K562 (cell line): ENCODE results near the gene DDX23.

Source experiments
- BMI1 ChIP-seq: fragments of 150-350 bp; IDR thresholded peaks from 2 replicates; pipeline ENCODE4 v1.6.1; 2014; ENCODE audit warnings: low read length
- E2F6 ChIP-seq, 2 experiments: IDR thresholded peaks; 2 replicates each; pipeline ENCODE4 v1.6.1; 2011; ENCODE audit warnings: borderline replicate concordance in 1 of 2, control low read depth in 1 of 2, low read depth in 1 of 2, low read length in 1 of 2, mild to moderate bottlenecking in 1 of 2, mixed read lengths in 1 of 2, moderate library complexity in 1 of 2; ENCODE audit not compliant: insufficient read depth in 1 of 2, insufficient read length in 1 of 2, poor library complexity in 1 of 2, severe bottlenecking in 1 of 2; ENCODE audit errors: extremely low read depth in 1 of 2
- ELF1 ChIP-seq: fragments of 200-800 bp; sonication (Bioruptor generic); IDR thresholded peaks from 2 replicates; pipeline ENCODE4 v1.6.1; 2016; ENCODE audit warnings: missing genetic modification characterization, missing compliant biosample characterization
- HLTF ChIP-seq: fragments of 450-650 bp; IDR thresholded peaks from 2 replicates; pipeline ENCODE4 v1.6.1; 2016
- JUND ChIP-seq, 2 experiments: IDR thresholded peaks; 2 replicates in 1 of 2; 3 replicates in 1 of 2; pipeline ENCODE4 v1.6.1; 2011; ENCODE audit warnings: borderline replicate concordance in 2 of 2, low read depth in 2 of 2, low read length in 2 of 2, improper control_type of control experiment in 1 of 2, missing biosample characterization in 1 of 2, missing genetic modification characterization in 1 of 2, missing genetic modification reagents in 1 of 2
- MEIS2 ChIP-seq: fragments of 450-650 bp; IDR thresholded peaks from 2 replicates; pipeline ENCODE4 v1.6.1; 2014; ENCODE audit warnings: mild to moderate bottlenecking; ENCODE audit not compliant: partially characterized antibody
- NR2F6 ChIP-seq: fragments of 450-650 bp; formaldehyde crosslinking; IDR thresholded peaks from 2 replicates; pipeline ENCODE4 v1.4.0; 2020; ENCODE audit warnings: mild to moderate bottlenecking
- POLR2AphosphoS5 ChIP-seq: IDR thresholded peaks from 2 replicates; pipeline ENCODE4 v1.6.1; 2011; ENCODE audit warnings: mild to moderate bottlenecking, low read depth, low read length, moderate library complexity; ENCODE audit not compliant: control insufficient read depth, insufficient read depth
- RFX5 ChIP-seq: IDR thresholded peaks from 2 replicates; pipeline ENCODE4 v1.6.1; 2011; ENCODE audit warnings: low read depth, mild to moderate bottlenecking, improper control_type of control experiment, low read length
- SOX6 ChIP-seq: fragments of 450-650 bp; IDR thresholded peaks from 2 replicates; pipeline ENCODE4 v1.6.1; 2014; ENCODE audit warnings: mild to moderate bottlenecking
- USF2 ChIP-seq: sonication (generic); formaldehyde crosslinking; IDR thresholded peaks from 2 replicates; pipeline ENCODE4 v1.5.0; 2020; ENCODE audit warnings: missing genetic modification reagents
- ZBTB1 ChIP-seq: sonication (generic); formaldehyde crosslinking; IDR thresholded peaks from 2 replicates; pipeline ENCODE4 v1.8.1; 2023; ENCODE audit warnings: missing genetic modification reagents, low read depth, mild to moderate bottlenecking, borderline replicate concordance
- ZBTB33 ChIP-seq: sonication (generic); formaldehyde crosslinking; IDR thresholded peaks from 2 replicates; pipeline ENCODE4 v1.8.1; 2023; ENCODE audit warnings: mild to moderate bottlenecking, missing genetic modification reagents
- TF ChIP-seq, protein P1 (sequence below), 3 experiments: IDR thresholded peaks in 2 of 3; conservative IDR thresholded peaks in 1 of 3; 2 replicates each; pipeline ENCODE4 v1.5.1; 2011 to 2012; ENCODE audit warnings: low read length in 3 of 3, mild to moderate bottlenecking in 3 of 3, control low read depth in 2 of 3, improper control_type of control experiment in 1 of 3, inconsistent platforms in 1 of 3, low read depth in 1 of 3, mixed read lengths in 1 of 3, moderate library complexity in 1 of 3; ENCODE audit not compliant: insufficient read depth in 2 of 3

DNA sequence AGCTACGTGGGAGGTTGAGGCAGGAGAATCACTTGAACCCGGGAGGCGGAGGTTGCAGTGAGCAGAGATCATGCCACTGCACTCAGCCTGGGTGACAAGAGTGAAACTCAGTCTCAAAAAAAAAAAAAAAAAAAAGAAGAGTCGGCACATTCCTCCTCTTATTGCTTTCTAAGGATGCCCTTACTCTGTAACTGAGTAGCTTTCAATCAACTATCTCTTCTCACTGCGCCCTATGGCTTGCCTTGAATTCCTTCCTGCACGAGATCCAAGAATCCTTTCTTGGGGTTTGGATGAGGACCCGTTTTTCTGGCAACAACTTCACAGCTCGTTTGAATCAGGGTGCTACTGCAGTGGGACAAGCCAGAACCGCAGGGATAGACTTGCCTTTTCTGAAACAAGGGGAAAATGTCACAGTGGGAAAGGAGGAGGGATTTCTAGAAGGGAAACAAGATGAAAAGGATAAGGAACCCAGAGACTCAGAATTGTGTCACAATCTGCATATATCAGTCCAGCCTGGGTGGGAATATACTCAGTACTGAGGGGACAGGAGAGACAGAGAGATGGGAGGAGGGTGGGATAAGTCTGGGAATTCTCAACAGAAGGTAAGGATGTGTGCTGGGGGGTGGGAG lies 29.8 kb upstream of the DDX23 start:
- TF ChIP-seq, protein P1, sequence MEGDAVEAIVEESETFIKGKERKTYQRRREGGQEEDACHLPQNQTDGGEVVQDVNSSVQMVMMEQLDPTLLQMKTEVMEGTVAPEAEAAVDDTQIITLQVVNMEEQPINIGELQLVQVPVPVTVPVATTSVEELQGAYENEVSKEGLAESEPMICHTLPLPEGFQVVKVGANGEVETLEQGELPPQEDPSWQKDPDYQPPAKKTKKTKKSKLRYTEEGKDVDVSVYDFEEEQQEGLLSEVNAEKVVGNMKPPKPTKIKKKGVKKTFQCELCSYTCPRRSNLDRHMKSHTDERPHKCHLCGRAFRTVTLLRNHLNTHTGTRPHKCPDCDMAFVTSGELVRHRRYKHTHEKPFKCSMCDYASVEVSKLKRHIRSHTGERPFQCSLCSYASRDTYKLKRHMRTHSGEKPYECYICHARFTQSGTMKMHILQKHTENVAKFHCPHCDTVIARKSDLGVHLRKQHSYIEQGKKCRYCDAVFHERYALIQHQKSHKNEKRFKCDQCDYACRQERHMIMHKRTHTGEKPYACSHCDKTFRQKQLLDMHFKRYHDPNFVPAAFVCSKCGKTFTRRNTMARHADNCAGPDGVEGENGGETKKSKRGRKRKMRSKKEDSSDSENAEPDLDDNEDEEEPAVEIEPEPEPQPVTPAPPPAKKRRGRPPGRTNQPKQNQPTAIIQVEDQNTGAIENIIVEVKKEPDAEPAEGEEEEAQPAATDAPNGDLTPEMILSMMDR (IDR thresholded peaks at IDR 0.05 in 2 of 3, conservative IDR thresholded peaks at IDR 0.05 in 1 of 3; ENCODE audit: insufficient read depth in 2 of 3, low read depth in 1 of 3, low read length in 3 of 3): no peak
- TF ChIP-seq JUND (IDR thresholded peaks at IDR 0.05; ENCODE audit: borderline replicate concordance, low read depth, low read length) (no peak), JUND (tag; IDR thresholded peaks at IDR 0.05; ENCODE audit: borderline replicate concordance, low read depth, low read length) (no peak), POLR2AphosphoS5 (no peak), RFX5 (no peak), USF2 (CRISPR knock-in tag) (no peak), ZBTB1 (CRISPR knock-in tag) (no peak), MEIS2 (no peak), HLTF (no peak), ELF1 (tag) (no peak), SOX6 (no peak), ZBTB33 (CRISPR knock-in tag) (no peak), E2F6 (IDR thresholded peaks at IDR 0.05; ENCODE audit: borderline replicate concordance in 1 of 2, extremely low read depth in 1 of 2, insufficient read depth in 1 of 2, insufficient read length in 1 of 2, low read depth in 1 of 2, low read length in 1 of 2, poor library complexity in 1 of 2, severe bottlenecking in 1 of 2) (no peak), NR2F6 (no peak), BMI1 (no peak)
